Muscle layer of colon (tissue), 2 donors: ENCODE results near the gene BBX.

Experiments
- H3K27ac ChIP-seq: one replicate; pipeline ENCODE4 v1.7.0; 2013; ENCODE audit warnings: low read depth, mild to moderate bottlenecking, low read length, moderate library complexity
- H3K27me3 ChIP-seq, 2 donors: one replicate each; pipeline ENCODE4 v1.7.0; 2013; ENCODE audit warnings: low read length in 2 of 2, mild to moderate bottlenecking in 2 of 2; ENCODE audit not compliant: insufficient read depth in 2 of 2, control insufficient read depth in 1 of 2
- H3K36me3 ChIP-seq: one replicate; pipeline ENCODE4 v1.7.0; 2013; ENCODE audit warnings: mild to moderate bottlenecking, low read length; ENCODE audit not compliant: insufficient read depth
- H3K4me1 ChIP-seq: one replicate; pipeline ENCODE4 v1.7.0; 2013; ENCODE audit warnings: mild to moderate bottlenecking, low read length; ENCODE audit not compliant: insufficient read depth
- H3K4me3 ChIP-seq, 2 donors: one replicate each; pipeline ENCODE4 v1.7.0; 2013; ENCODE audit warnings: low read length in 2 of 2, low read depth in 1 of 2, mild to moderate bottlenecking in 1 of 2, moderate library complexity in 1 of 2
- H3K9ac ChIP-seq: one replicate; pipeline ENCODE4 v1.7.0; 2013; ENCODE audit warnings: low read length
- H3K9me3 ChIP-seq: one replicate; pipeline ENCODE4 v1.7.0; 2013; ENCODE audit warnings: mild to moderate bottlenecking, low read length
- donor health status: abdominal sarcoma.
- donor health status: Adenocarcinoma of cecum.

Gene BBX

DNA sequence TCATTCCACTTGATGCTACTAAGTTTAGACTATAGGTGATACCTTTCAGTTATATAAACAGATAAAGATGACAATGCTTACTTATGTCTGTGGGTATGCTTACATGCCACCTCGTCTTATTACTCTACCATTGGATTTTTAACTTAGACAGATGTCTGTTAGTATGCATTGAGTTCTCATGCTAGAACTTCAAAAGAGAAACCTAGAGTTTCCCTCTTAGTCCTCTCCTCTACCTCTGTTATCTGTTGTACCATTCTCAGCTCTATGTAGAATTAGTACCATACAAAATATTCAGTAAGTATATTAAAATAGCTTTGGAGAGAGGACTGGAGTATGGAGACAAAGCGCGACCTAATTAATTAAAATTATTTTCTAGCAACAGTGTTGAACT, 111.3 kb downstream of the BBX start:
- H3K4me1 ChIP-seq = no peaks in the 10 kb centered on the region
- no peak overlapping the region for H3K4me3 ChIP-seq
- H3K9me3 ChIP-seq = no peaks in the 10 kb centered on the region
- no peak overlapping the region for H3K9ac ChIP-seq
- no peak overlapping the region for H3K27ac ChIP-seq
- no peaks in the 10 kb centered on the region for H3K36me3 ChIP-seq
- no peaks in the 10 kb centered on the region for H3K27me3 ChIP-seq

DNA sequence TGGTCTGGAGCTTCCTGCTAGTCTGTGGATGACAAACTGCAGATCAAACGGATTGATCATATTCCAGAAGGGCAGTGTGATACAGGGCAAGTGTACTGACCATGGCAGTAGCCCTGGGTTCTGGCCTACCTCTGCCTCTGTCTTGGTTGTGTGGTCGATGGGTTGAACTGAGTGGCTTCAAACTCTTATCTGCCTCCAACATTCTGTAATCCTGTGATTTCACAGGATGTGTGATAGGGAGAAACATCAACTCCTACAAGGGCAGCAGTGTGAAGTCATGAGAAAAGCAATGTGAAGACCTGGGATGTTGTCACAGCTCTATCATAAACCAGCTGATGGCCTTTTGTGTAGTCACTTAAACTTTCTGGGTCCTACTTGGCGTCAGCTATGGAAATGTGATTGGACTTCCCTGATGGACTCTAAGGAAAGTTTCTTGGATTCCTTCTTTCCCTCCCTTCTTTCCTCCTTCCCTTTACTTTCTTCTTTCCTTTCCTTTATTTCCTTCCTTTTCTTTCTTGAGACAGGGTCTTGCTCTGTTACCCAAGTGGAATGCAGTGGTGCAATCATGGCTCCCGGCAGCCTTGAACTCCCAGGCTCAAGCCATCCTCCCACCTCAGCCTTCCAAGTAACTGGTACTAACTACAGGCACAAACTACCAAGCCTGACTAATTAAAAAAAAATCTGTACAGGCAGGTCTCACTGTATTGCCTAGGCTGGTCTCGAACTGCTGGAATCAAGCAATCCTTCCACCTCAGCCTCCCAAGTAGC, 114.8 kb downstream of the BBX start:
- H3K9me3 ChIP-seq = no peaks in the 10 kb centered on the region
- no peak overlapping the region for H3K4me3 ChIP-seq
- no peaks in the 10 kb centered on the region for H3K27me3 ChIP-seq
- H3K27ac ChIP-seq = no peak overlapping the region
- no peak overlapping the region for H3K9ac ChIP-seq
- no peaks in the 10 kb centered on the region for H3K4me1 ChIP-seq
- no peaks in the 10 kb centered on the region for H3K36me3 ChIP-seq

DNA sequence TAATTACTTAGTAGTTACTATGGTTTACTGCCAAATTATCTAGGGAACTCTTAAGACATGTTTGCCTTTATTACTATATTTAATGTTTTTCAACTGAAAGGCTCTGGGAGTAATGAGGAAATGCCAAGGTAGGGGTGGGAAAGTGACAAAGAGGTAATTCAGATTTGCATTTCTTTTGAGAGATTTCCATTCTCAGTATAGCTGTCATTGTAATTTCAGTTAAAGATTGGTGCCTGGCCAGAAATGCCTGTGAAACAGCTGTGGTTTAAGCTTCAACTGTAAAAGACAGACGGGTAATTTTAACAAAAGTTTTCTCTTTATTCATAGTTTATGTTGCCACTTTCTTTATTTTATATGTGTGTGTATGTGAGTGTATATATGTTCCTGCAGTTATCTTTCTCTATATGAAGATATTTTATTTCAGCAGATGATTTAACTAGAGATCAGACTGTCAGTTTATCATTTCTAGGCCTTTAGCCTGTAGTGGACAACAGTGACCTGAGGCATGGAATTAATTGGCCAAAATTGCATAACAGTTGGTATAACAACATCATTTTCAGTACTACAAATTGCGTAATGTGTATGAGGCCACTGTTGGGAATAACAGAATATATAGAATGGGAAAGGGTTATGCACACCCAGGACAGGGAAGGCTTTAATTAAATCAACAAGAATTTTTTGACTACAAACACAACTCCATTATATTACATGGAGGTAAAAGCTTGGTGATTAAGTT, 119.0 kb downstream of the BBX start:
- Histone ChIP-seq H3K9ac (no peak overlapping the region), H3K27me3 (no peaks in the 10 kb centered on the region), H3K4me3 (no peak overlapping the region), H3K9me3 (no peaks in the 10 kb centered on the region), H3K27ac (no peak overlapping the region), H3K36me3 (no peaks in the 10 kb centered on the region), H3K4me1 (no peaks in the 10 kb centered on the region)

DNA sequence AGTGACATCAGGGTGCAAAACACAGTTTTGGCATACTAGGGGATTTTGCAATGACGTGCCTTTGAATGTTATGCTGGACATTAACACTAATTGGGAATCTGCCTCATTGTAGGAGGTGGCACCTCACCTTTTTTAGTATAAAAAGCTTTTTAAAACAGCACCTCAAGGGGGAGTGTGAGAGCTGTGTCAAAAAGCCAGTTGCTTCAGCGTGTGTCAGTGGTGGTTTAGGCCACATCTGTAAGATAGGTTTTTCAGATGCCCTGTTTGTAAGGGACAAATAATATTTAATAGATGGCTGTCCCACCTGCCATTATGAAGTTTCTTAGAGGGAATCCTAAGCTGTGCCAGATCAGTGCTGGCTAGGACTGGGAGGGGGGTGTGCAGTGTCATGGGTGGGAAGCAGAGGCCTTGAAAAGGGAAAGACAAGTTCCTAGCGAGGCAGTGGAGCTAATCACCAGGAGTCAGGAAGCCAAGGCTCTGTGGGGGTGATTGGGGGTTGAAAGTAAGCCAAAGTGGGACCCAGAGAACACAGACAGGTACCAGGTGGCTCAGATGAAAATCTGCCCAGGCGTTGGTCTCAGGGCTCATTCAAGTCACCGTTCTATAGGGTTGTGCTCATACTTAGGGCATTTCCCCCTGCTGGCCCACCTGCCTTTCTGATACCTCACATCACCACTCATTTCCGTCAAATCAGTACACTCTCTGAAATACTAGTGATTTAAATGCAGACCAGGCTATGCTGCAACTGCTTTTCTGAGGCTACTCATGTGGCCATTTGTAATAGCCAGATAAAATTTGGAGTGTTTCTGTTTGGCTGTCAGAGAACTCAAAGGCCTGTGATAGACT, 120.5 kb downstream of the BBX start:
- H3K4me3 ChIP-seq = no peak overlapping the region
- no peak overlapping the region for H3K9ac ChIP-seq
- no peaks in the 10 kb centered on the region for H3K9me3 ChIP-seq
- H3K27ac ChIP-seq = no peak overlapping the region
- H3K4me1 ChIP-seq = no peaks in the 10 kb centered on the region
- no peaks in the 10 kb centered on the region for H3K36me3 ChIP-seq
- H3K27me3 ChIP-seq = no peaks in the 10 kb centered on the region

DNA sequence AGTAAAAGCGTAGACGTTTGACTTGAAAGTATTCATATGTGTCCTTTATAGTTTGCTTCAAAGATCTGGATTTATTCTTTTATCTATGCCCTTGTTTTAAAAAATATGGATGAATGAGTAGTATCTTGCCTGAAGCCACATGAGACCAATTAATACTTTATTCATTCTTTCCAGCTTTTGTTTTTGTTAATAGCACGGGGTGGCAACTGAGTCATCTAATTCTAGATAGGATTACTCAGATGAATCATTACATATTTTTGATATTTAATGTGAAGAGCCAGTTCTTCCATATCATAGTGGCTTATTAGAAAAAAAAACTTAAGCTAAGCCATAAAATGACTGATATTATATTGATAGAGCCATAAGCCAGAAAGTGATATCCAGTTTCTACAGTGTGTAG, 121.9 kb downstream of the BBX start:
- Histone ChIP-seq H3K27ac (no peak overlapping the region), H3K36me3 (no peaks in the 10 kb centered on the region), H3K9ac (no peak overlapping the region), H3K27me3 (no peaks in the 10 kb centered on the region), H3K4me1 (no peaks in the 10 kb centered on the region), H3K4me3 (no peak overlapping the region), H3K9me3 (no peaks in the 10 kb centered on the region)

DNA sequence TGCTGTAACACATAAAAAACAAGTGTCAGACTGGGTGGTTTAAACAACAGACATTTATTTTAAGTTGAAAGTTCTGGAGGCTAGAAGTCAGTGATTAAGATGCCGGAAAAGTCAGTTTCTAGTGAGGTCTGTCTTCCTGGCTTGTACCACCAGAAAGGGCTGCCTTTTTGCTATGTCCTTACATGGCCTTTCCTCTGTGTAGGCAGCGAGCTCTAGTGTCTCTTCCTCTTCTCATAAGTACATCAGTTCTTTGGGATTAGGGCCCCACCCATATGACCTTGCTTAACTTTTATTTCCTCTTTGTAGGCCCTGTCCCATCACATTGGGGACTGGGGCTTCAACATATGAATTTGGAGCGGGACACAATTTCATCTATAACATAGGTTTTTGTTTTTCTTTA, 128.0 kb downstream of the BBX start:
- H3K4me1 ChIP-seq = no peaks in the 10 kb centered on the region
- H3K36me3 ChIP-seq = no peaks in the 10 kb centered on the region
- no peaks in the 10 kb centered on the region for H3K27me3 ChIP-seq
- no peak overlapping the region for H3K4me3 ChIP-seq
- H3K9me3 ChIP-seq = no peaks in the 10 kb centered on the region
- H3K9ac ChIP-seq = no peak overlapping the region
- no peak overlapping the region for H3K27ac ChIP-seq

DNA sequence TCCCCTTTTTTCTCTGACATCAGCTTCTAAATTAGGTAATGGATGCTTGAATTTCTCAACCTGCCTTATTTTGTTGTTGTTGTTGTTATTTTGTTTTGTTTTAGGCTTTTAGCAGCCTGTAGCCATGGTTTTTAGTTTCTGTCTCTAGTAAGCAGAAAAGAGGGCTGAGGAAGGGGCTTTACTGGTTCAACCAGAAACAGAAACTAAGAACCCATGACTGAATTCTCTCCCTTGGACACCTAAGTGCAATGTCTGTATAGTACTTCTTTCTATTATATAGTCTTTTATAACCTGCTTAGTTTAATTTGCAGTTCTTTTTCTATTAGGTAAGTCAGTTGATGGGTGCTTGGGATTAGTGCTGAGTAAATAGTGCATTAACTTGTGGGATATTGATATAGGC, 129.0 kb downstream of the BBX start:
- H3K27me3 ChIP-seq = no peaks in the 10 kb centered on the region
- no peak overlapping the region for H3K9ac ChIP-seq
- no peak overlapping the region for H3K4me3 ChIP-seq
- no peaks in the 10 kb centered on the region for H3K36me3 ChIP-seq
- H3K4me1 ChIP-seq = no peaks in the 10 kb centered on the region
- H3K9me3 ChIP-seq = no peaks in the 10 kb centered on the region
- H3K27ac ChIP-seq = no peak overlapping the region

DNA sequence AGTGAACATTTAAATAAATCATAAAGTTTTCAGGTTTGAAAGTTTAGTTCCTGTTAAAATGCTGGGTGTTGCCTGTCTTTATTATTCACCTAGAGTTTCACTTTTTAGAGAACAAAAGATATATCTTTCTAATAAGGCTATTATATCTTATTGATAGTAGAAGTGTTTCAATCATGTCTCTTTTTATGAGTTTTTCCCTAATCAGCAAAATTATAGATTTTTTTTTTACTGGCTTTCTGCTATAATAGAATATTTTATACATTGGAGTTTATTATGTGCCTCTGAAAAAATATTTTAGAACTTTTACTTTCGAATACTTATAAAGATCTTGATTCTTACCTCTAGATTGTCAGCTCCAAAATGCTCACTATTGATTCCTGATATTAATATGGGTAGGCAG, 131.5 kb downstream of the BBX start:
- Histone ChIP-seq H3K27ac (no peak overlapping the region), H3K9me3 (no peaks in the 10 kb centered on the region), H3K9ac (no peak overlapping the region), H3K4me3 (no peak overlapping the region), H3K27me3 (no peaks in the 10 kb centered on the region), H3K4me1 (peaks cover 5% of the 10 kb centered on the region), H3K36me3 (no peaks in the 10 kb centered on the region)

DNA sequence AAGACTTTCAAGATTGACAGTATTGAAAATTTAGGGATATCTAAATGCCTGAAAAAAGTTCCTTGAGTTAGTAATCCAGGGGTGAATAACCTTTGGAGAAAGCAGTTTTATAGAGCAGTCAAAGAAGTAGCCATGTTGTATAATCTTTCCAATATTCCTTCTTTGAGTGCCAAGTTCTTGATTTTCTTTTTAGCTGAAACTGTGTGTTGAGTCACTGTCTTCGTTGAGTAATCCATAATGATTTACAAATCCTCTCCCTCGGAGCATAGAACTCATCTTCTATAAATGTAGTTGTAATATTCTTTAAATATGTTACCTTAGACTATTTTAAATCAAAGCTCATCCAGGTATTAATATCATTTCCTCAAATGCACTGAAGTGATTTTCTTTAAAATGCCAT, 135.2 kb downstream of the BBX start:
- peaks cover 21% of the 10 kb centered on the region for H3K4me1 ChIP-seq
- no peak overlapping the region for H3K27ac ChIP-seq
- no peaks in the 10 kb centered on the region for H3K9me3 ChIP-seq
- no peaks in the 10 kb centered on the region for H3K36me3 ChIP-seq
- no peaks in the 10 kb centered on the region for H3K27me3 ChIP-seq
- no peak overlapping the region for H3K4me3 ChIP-seq
- H3K9ac ChIP-seq = no peak overlapping the region

DNA sequence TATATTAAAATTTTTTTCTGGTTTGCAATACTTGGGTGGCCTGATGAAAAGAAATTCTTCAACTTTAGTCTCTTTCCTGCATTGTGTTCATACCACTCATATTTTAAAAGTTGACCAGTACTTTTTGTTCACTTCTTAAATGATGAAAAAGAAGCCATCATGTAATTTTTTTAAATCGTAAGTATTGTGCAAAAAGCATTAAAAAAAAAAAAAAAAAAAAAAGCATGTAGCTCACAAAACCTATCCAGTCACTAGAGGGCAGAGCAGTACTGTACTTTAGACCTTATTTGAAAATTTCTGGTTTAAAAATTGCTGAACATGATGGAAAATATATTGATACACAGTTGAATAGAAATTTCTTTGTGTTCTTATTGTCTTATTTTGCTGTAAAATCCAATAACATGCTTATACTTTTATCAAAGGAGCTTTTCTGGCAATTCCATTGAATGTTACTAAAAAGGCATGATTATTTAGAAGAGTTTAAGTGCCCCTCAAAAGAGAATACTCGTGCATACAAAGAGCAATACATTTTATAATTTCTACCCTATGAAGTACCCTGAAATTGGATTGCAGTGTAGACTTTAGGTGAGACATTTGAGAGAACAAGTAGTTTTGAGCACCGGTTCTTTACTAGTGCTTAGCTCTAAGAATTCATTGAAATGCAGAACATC, 137.7 kb downstream of the BBX start:
- no peaks in the 10 kb centered on the region for H3K36me3 ChIP-seq
- no peaks in the 10 kb centered on the region for H3K9me3 ChIP-seq
- peaks cover 21% of the 10 kb centered on the region for H3K4me1 ChIP-seq
- no peak overlapping the region for H3K9ac ChIP-seq
- no peak overlapping the region for H3K27ac ChIP-seq
- H3K27me3 ChIP-seq = no peaks in the 10 kb centered on the region
- no peak overlapping the region for H3K4me3 ChIP-seq
